HepG2 (cell line): ENCODE data around the gene IFNA1. TPM values are rescaled to one million over a fixed set of nuclear protein-coding genes. Genes with fewer than 3 reads are reported as not detected.

Experiments used
- ARID5B ChIP-seq: IDR thresholded peaks from 2 replicates; pipeline ENCODE4 v1.4.0; 2020; ENCODE audit warnings: mild to moderate bottlenecking, missing genetic modification reagents
- CTCF ChIP-seq: sonication (generic); formaldehyde crosslinking; IDR thresholded peaks from 2 replicates; pipeline ENCODE4 v1.5.0; 2020; ENCODE audit warnings: mild to moderate bottlenecking, missing genetic modification reagents, moderate library complexity
- HNRNPLL ChIP-seq: fragments of 200-400 bp; formaldehyde crosslinking; IDR thresholded peaks from 2 replicates; pipeline ENCODE4 v1.6.1; 2017; ENCODE audit warnings: mild to moderate bottlenecking, low read depth, low read length; ENCODE audit not compliant: poor library complexity, severe bottlenecking
- RAD21 ChIP-seq: fragments of 450-650 bp; formaldehyde crosslinking; IDR thresholded peaks from 2 replicates; pipeline ENCODE4 v1.5.0; 2020; ENCODE audit warnings: mild to moderate bottlenecking
- SETDB1 ChIP-seq: sonication (generic); formaldehyde crosslinking; IDR thresholded peaks from 2 replicates; pipeline ENCODE4 v1.5.1; 2020; ENCODE audit warnings: missing genetic modification reagents, mild to moderate bottlenecking, borderline replicate concordance
- ZBTB7A ChIP-seq: sonication (generic); formaldehyde crosslinking; IDR thresholded peaks from 2 replicates; pipeline ENCODE4 v1.8.0; 2022; ENCODE audit warnings: mild to moderate bottlenecking, missing genetic modification reagents
- ZNF558 ChIP-seq: sonication (generic); formaldehyde crosslinking; IDR thresholded peaks from 2 replicates; pipeline ENCODE4 v1.9.0; 2022; ENCODE audit warnings: mild to moderate bottlenecking, missing genetic modification reagents, borderline replicate concordance
- ZNF563 ChIP-seq: sonication (generic); formaldehyde crosslinking; IDR thresholded peaks from 2 replicates; pipeline ENCODE4 v1.8.0; 2022; ENCODE audit warnings: mild to moderate bottlenecking, moderate library complexity, missing genetic modification reagents
- ZNF768 ChIP-seq: sonication (generic); formaldehyde crosslinking; IDR thresholded peaks from 2 replicates; pipeline ENCODE4 v1.4.0; 2020; ENCODE audit warnings: missing genetic modification reagents
- ZNF850 ChIP-seq: sonication (generic); formaldehyde crosslinking; conservative IDR thresholded peaks from 2 replicates; pipeline ENCODE4 v1.9.0; 2021; ENCODE audit warnings: mild to moderate bottlenecking, missing genetic modification reagents
- polyA plus RNA-seq, 8 experiments: library from polyadenylated mRNA; depleted of rRNA in 3 of 8; stranded (reverse) in 7 of 8; unstranded in 1 of 8; fragments of >200 nt; fragmentation: Illumina TruSeq in 4 of 8; extraction: Trizol in 4 of 8; gene quantifications; 2 replicates each; pipeline versions ENCODE4 v1.2.1 to v1.2.3, GENCODE V29; 2011 to 2016; ENCODE audit warnings: low read depth in 4 of 8, missing spikeins in 1 of 8, mixed read lengths in 1 of 8; ENCODE audit not compliant: insufficient read depth in 1 of 8
- total RNA-seq, 5 experiments: library from RNA; depleted of rRNA; stranded (reverse); fragments of >200 nt; fragmentation: Illumina TruSeq; extraction: Trizol; gene quantifications; 2 replicates each; pipeline ENCODE4 v1.2.3, GENCODE V29; 2016; ENCODE audit warnings: low read depth in 1 of 5

Gene IFNA1
- total and polyA plus RNA-seq, 2 of the 13 experiments (the other 11 are each of a cell fraction or from before 2014, with no cell fraction given) = not detected

DNA sequence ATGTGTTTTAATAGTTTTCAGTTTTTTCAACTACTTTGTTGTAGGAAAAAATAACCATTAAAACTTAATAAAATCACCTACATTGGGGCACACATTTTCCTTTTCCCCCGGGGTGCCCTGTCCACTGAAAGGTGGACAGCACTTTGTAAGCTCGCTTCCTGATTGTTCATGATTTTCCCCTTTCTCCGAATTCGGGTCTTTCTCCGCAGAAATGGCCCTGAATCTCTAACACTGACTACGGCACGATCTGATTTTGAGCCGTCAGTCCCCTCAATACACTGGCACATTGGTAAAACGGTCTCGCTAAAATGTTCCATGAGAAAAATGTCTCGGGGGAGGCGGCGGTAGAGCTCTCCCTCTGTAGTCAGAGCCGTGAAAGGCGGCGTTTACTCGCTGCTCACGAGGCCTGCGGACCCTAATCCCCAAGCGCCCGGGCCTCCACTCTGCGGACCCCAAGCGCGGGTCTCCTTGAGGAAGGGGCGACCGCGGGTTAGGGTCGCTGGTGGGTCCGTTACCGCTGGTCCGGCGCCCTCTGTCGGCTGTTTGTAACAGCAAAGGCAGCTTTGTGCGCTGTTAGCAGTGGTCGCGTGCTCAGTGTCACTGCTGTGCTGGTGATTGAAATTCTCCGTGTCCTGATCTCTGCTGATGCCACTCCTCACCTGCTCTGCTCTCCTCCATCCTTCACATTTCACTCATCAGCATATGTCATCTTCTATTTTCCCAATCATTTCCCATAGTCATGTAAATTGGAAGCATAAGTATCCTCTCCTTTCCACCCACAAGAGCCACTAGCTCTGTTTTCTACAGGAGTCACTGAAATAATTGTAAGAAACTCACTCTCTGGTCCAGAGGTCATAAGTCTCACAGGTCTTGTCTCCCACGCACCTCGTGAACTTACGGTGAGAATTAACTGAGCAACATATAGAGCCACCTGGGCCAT lies 44.2 kb upstream of the IFNA1 start (continued):
- peak; percentile 91 for TF ChIP-seq CTCF (CRISPR knock-in tag)
- TF ChIP-seq ARID5B (CRISPR knock-in tag) = 0 out of 2 replicates have a peak, but pooled peaks have one; percentile 31
- TF ChIP-seq HNRNPLL = peak; percentile 39
- no peak for TF ChIP-seq ZNF850 (CRISPR knock-in tag)
- TF ChIP-seq ZNF563 (CRISPR knock-in tag) = no peak
- peak; percentile 98 for TF ChIP-seq ZBTB7A
- TF ChIP-seq ZNF768 = peak; percentile 30; the same call in 1 of the 2 replicates
- TF ChIP-seq RAD21 (CRISPR knock-in tag) = peak; percentile 65
- 0 out of 2 replicates have a peak, but pooled peaks have one; percentile 35 for TF ChIP-seq ZNF558 (CRISPR knock-in tag)
- TF ChIP-seq SETDB1 (CRISPR knock-in tag) = no peak
